ENCODE results near the gene TTC21A. TPM values are rescaled to one million over a fixed set of nuclear protein-coding genes. Genes with fewer than 3 reads are reported as not detected.
"Not testable (repeated sequence)": the region's sequence is repeated elsewhere in the genome, so short reads cannot be mapped to it uniquely, and the experiment has no call there.

Gene TTC21A
- polyA plus RNA-seq, 1 donor: 4.3 TPM

DNA sequence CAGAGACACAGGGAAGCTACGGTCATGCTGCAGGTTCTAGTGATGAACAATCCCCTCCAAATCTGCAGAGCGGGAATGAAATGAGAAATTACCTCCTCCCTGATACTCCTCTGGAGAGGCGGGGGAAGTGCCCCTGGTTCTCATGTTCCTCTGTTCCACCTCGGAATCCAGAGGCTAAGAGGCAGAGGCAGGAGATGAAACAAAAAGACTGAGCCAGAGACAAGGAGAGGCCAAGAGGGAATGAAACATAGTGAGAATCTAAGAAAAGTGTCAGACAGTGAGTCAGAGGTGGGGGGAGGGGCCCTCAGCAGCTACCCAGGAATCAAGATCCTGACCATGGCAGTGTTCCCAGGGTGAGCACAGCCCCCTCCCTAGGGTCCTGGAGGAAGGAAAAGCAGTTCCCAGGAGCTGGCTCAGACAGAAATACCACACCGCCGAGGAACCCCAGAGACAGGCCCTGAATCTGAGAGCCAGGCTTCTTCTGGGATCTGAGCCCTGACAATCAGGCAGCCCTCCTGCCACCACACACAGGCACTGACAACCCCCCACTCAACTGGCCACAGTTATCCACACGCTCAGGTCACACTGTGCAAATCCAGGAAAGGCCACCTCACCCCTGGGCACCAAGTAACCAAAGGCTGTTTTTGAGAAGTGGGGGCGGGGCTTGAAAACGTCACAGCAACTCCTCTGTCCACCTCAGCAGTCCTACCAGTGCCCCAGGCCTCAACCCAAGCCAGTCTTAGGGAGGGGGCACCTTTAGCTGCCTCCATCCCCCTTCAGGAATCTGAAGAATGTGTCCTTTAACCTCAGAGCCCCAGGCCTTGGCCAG is 43.5 kb downstream of the TTC21A start:
- no peak for DNase-seq (ENCODE audit: low read depth)

DNA sequence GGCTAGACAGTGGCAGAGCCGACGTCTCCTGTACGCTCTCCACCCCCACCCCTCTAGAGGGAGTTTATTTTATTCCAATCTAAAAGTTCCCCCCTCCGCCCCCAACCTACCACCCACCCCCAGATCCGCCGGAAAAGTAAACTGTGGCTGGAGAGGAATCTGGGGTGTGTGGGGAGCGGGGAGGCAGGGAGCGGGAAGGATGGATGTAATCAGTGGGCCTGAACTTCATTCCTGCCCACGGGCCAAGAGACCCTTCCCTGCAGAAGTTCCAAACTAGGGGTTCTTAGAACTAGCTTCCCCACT is 46.4 kb downstream of the TTC21A start:
- DNase-seq (ENCODE audit: low read depth): no peak

DNA sequence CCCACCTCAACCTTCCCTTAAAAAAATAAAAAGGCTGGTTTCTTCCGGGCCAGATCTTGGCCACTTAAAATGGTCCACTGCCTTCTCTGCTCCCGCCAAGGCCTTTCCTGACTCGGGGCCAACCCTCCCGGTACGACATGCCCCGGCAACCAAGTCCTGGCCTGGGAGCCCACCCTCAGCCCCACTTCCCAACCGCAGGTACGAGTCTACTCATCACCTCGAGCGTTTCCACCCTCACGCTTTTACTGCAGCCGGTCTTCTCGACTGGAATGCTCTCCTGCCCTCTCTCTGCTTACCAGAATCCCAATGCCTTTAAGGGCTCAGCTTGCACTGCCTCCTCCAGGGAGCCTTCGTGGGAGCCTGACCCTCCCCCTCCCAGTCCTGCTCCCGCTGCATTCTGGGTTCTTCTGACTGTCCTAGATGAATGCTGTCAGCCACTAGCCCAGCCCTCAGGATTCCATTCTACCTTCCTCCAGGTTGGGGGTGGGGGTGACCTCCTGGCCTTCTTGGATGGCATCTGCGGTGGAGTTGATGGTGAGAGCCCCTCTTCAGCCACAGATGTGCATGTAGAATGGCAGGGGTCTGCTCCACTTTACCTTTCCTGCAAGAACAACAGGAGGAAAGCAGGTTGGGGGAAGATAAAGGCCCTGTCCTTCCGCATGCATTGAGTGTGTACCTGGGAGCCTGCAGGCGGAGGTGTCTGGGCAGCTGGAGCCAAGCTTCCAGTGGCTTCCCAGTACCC is 47.0 kb downstream of the TTC21A start:
- DNase-seq (ENCODE audit: low read depth): no peak

DNA sequence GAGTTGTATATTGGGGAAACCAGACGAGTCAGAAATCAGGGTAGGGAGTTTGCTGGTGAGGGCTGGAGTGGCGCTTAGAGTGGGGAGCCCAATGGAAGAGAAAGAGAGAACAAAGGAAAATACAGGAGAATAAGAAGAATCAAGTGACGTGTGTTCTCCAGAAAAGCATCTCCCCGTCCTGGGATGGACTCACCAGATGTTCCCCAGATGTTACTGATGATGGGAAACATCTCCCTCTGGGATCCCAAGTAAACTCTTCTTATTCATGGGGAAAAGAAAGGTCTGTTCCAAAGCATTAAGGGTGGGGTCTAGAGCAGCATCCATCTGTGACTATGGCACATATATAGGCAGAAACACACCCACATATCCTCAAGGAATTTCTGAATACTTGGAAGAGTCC is 48.9 kb downstream of the TTC21A start:
- no peak for DNase-seq (ENCODE audit: low read depth)

DNA sequence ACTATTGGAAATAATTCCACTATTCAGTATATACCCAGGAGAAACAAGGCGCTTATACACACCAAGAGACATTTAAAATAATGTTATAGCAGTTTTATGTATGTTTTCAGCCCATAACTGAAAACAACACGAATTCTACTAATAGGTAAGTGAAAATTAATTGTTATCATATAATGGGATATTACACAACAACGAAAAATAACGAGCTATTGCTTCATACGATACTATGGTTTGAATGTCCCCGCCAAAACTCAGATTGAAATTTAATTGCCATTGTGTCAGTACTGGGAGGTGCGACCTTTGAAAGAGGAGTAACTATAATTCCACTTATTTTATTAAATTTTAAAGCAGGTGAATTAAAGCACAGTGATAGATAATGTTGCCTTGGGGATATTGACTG is 49.9 kb downstream of the TTC21A start:
- DNase-seq (ENCODE audit: low read depth): no peak

DNA sequence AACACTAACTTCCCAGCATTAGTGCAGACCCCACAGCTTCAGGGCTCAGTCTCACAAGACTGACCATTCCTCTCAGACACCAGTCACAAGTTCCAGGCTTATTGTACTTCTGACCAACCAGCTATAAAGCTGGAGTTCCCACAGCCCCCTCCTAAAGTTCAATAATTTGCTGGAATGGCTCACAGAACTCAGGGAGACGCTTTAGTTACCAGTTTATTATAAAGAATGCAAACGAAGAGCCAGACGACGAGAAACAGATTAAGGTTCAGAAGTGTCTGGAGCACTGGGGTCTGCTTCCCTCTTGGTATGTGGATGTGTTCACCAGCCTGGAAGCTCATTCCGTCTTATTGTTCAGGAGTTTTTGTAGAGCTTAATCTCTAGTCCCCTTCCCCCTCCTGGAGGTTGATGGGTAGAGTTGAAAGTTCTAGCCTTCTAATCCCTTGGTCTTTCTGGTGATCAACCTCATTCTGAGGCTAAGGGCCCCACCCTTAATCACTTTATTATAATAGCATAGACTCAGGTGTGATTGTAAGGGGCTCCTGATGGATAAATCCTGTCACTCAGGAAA is 50.8 kb downstream of the TTC21A start:
- DNase-seq (ENCODE audit: low read depth): no peak

DNA sequence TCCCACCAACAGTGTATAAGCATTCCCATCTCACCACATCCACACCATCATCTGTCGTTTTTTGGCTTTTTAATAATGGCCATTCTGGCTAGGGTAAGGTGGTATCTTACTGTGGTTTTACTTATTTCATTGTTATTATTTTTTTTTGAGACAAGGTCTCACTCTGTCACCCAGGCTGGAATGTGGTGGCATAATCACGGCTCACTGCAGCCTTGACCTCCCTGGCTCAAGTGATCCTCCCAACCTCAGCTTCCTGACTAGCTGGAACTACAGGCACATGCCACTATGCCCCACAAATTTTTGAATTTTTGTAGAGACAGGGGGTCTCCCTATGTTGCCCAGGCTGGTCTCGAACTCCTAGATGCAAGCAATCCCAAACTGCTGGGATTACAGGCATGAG is 56.9 kb downstream of the TTC21A start:
- DNase-seq (ENCODE audit: low read depth): no peak

DNA sequence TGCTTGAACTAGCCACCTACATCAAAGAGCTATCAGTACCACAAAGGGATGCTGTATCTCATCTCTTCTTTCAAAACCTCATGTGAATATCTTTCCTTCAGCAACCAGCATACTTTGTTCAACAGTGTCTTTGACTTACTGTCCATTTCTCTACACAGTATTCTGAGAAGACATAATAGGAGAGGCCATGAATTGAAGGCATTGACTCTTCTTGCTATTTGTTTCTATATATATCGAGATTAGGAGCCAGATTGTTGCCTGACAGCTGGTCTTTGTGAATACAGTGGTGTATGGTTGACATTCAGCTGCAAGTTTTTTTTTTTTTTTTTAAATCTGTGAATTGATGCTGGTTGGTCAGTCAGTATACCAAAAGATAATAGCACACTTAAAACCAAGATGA is 58.0 kb downstream of the TTC21A start:
- DNase-seq (ENCODE audit: low read depth): no peak

DNA sequence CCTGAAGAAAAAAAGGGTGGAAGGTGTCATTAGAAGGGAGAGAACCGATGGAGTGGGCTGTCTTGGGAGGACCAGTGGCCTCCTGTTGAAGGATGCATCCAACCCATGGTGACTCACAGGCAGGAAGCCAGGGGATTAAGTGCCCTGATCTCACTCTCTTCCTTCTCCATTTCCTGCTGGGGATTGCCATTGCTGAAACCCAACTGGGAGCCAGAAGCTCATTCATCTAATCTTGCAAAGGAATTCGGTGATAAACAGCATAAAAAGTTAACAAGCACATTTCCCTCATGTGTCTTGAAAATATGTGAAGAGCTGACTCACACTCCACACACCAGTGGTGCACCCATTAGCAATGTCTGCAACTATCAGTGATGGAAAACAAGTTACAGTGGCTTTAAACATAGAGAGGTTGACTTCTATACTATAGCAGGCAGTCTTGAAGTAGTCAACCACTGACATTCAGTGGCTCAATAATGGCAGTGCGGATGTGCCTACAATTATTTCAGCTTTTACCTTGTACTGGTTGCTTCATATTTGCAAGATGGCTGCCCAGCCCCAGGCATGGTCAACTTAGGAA is 58.7 kb downstream of the TTC21A start:
- DNase-seq (ENCODE audit: low read depth): no peak

DNA sequence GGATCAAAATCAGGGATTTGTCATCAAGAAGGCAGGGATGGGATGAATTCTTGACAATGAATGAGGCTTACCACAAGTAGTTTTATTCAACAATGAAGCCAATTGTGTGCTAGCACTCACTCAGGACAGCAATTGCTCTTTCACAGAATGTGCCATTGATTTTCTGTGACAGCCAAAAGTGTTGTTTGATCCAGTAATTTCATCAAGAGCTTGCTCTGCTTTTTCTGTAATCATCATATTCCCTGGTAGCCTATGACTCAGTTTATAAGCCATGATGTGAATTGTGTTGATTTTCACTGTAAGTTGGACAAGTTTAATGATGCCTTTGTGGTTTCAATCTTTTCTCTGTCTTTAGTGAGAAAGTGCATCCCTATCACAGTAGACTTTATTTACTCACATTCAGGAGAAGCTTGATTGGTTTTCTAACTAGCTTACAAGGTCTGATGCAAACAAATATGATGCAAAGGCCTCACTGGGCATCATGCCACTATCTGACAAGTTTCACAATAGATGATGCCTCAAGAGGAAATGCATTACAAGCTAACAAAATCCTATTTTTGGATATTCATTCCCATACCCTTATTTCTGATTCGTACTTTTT is 59.6 kb downstream of the TTC21A start:
- no peak for DNase-seq (ENCODE audit: low read depth)

DNA sequence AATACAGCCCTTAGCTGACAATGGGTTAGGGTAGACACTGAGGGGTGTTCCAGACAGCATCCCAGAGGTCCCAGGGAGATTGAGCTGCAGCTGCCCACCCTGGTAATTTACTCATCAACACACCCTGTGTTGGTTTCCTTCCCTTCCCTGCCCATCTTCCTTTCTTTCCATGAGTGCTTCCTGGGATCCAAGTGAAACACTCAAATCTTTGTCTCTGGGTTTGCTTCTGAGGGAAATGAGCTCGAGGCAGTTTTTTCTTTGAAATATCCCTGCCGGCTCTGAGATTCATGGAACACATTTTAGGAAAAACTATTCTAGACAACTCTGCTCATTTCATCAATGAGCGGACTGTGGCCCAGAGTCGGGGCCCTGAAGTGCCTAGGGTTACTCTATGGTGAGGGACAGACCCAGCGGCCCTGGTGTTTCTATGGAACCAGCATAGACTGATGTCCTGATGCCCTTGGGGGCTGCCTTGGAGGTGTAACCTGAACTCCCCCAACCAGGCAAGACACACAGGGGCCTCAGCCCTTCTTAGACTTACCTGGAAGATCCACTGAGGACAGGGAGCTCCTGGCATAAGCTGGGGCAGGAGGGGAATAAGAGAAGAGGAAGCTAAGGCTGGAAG is 60.8 kb downstream of the TTC21A start:
- no peak for DNase-seq (ENCODE audit: low read depth)

DNA sequence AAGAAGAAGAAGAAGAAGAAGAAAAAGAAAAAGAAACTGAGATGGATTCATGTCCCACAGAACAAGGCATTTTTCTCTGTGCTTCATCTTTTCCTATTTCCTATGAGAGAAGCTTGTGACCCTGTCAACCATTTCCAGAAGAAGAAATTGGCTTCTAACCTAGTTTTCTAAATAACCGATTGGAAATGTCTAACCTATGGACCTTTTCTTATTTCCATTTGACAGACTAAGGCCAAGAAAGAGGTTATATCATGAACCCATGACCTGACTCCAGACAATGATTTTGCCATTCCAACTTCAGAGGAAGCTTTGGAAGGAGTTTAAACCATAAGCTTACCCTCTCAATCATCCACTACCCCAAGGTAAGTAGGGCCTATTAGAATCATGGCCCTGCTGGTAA is 62.2 kb downstream of the TTC21A start:
- no peak for DNase-seq (ENCODE audit: low read depth)

DNA sequence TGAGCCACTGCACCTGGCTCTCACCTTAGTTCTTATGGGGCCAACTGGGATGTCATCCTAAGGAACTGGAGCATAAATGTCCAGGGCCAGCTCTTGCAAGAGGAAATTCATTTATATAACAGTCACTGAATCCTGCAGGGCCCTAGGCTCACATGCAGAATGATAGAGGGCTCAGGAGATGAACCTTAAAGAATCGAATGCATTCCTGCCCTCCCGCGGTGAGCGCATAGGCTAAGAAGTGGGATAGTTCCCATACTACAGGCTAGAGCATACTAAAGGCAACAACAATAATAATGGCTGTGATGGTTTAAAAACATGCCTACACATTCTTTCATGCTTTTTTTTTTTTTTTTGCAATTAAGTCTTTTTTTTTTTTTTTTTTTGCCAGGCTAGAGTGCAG is 63.0 kb downstream of the TTC21A start:
- DNase-seq (ENCODE audit: low read depth): no peak

DNA sequence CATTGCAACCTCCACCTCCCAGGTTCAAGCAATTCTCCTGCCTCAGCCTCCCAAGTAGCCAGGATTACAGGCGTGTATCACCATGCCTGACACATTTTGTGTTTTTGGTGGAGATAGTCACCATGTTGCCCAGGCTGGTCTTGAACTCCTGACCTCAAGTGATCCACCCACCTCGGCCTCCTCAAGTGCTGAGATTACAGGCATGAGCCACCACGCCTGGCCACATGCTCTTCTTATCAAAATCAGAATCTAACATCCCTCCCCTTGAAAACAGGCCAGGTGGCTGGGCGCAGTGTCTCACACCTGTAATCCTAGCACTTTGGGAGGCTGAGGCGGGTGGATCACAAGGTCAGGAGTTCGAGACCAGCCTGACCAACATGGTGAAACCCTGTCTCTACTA is 63.4 kb downstream of the TTC21A start:
- not testable (repeated sequence) for DNase-seq (ENCODE audit: low read depth)

DNA sequence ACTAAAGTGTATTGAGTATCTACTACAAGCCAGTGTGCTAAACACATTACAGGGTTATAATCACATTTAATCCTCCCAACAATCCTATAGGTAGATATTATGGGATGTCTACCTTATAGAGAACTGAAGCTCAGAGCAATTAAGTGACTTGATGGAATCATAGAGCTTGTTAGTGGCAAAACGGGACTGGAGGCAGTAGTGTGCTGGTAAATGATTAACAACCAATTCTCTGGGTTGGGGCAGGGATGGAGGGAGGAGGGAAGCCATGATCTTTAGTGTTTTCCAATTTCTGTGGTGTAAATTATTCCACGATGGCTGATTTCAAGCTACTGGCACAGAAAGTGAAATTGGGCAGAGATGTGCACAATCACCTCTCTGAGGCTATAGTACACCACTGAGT is 64.4 kb downstream of the TTC21A start:
- DNase-seq (ENCODE audit: low read depth): no peak

DNA sequence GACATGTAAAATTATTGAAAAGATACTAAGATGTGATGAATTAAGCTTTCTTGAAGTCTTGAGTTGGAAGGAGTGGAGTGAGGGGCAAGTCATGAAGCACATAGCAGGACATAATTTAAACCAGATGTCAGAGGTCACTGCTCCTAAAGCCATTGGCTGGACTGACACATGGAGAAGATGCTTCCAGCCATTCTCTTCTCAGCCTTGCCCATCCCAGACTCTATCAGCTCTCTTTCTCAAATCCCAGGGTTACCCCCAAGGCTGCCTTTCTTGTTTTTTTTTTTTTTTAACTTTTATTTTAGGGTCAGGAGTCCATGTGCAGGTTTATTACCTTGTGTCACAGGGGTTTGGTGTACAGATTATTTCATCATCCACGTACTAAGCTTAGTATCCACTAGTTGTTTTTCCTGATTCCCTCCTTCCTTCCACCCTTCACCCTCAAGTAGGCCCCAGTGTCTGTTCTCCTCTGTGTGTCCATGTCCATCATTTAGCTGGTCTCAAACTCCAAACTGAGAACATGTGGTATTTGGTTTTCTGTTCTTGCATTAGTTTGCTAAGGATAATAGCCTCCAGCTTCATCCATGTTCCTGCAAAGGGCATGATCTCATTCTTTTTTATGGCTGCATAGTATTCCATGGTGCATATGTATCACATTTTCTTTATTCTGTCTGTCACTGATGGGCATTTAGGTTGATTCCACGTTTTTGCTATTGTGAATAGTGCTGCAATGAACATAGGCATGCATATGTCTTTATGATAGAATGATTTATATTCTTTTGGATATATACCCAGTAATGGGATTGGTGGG is 66.0 kb downstream of the TTC21A start:
- DNase-seq (ENCODE audit: low read depth): no peak

DNA sequence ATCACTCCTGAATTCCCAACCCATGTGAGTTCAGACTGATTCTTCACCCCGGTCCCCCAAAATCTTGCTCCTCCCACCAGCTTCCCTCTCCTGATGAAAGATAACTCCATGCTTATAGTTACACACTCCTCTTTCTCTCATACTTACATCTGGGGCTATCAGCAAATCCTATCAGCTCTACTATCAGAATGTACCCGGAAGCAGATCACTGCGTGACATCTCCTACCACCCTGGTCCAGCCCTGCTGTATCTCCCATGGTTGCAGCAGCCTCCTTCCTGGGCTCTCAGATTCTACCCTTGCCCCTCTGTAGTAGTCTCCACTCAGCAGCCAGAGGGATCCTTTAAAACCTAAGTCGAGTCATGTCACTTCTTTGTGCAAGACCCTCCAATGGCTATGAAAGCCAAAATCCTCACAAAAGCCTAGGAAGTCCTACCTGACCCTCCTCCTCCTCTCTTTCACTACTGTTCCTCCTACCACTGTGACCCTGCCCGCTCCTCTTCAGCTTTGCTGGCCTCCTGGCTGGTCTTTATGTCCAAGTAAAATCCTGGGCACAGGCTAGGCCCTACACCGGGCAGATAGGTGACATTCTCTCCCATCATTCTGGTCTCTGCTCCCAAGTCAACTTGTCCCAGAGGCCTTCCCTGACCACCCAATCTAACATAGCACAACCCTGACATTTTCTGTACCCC is 68.7 kb downstream of the TTC21A start:
- DNase-seq (ENCODE audit: low read depth): no peak

DNA sequence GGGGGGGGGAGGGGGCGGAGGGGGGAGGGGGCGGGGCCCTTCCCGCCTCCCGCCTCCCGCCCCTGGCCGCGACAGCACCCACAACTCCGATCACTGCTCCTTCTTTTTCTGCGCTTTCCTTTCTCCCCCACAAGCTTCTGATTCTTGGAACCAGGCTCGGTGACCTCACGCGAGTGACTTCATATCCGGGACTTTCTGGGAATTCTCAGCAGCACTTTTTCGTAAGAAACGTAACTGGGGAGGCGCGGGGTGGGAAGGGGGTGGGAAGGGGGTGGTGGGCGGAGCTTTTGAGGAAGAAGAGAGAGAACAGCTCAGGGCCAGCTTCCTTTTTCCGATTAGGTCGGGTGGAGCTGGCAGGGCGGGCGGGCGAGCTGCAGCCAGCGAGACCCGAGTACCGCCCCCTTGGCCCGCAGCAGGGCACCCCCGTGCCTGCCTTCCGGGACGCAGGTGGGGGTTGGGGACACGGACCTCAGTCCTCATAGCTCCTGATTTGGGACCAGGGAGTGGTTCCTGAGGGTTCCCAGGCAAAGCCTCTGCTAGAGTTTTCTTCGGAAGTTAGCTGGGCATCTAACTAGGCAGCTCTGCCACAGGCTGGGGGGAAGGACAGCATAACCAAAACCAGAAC is 70.3 kb downstream of the TTC21A start:
- peak; percentile 90 for DNase-seq (ENCODE audit: low read depth)

DNA sequence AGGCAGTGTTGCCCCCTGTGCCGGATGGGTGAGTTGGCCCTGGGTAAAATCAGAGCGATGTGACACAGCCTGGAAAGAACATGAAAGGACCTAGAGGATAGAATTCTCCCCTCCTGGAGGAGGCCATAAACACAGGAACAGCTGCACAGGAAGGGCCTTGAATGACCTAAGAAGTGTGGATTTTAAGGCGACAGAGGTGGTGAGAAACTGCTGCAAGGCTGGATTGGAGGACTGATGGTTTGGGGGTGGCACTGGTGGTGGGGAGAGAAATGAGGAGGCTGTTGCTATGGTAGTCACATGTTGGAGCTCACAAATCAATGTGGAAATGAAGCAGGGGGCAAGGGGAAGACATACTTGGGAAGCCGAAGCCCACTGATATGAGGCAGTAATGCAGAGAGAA is 71.1 kb downstream of the TTC21A start:
- DNase-seq (ENCODE audit: low read depth): no peak

DNA sequence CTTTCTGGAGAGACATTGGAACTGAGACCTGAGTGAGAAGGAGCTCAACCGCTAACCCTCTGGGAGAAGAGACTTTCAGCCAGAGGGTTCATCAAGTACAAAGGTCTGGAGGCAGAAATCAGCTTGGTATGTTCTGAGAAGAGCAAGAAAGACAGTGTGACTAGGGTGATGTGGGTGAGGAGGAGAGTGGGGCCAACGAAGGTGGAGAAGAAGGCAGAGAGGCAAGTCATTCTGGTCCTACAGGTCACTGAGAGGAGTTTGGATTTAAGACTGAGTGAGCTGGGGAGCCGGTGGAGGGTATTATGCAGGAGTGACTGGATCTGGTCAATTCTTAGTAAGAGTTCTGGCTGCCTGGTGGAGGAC is 72.7 kb downstream of the TTC21A start:
- no peak for DNase-seq (ENCODE audit: low read depth)

All from forelimb muscle (tissue), 1 donor.